OCI-LY7 (cell line): ENCODE measurements around the gene MYPN.

Experiments used
- CTCF ChIP-seq: fragments of 200-600 bp; sonication (generic); conservative IDR thresholded peaks from 2 replicates; pipeline ENCODE4 v1.5.1; 2014; ENCODE audit warnings: mild to moderate bottlenecking, antibody characterized with exemption, low read length, moderate library complexity, mixed read lengths
- EZH2phosphoT487 ChIP-seq: fragments of 200-600 bp; sonication (generic); IDR thresholded peaks from 2 replicates; pipeline ENCODE4 v1.6.1; 2018; ENCODE audit warnings: low read depth, borderline replicate concordance, mild to moderate bottlenecking, mixed run types, antibody characterized with exemption, low read length, moderate library complexity, mixed read lengths

GRCh38 chr10:68251625-68252495, 142.6 kb downstream of the MYPN start:
- TF ChIP-seq CTCF: no peak
- no peak for TF ChIP-seq EZH2phosphoT487
